ENCODE data around the gene TAGLN3.
A peak's percentile ranks its signal among the peaks of the same experiment; 100 is the strongest.

Gene TAGLN3

DNA sequence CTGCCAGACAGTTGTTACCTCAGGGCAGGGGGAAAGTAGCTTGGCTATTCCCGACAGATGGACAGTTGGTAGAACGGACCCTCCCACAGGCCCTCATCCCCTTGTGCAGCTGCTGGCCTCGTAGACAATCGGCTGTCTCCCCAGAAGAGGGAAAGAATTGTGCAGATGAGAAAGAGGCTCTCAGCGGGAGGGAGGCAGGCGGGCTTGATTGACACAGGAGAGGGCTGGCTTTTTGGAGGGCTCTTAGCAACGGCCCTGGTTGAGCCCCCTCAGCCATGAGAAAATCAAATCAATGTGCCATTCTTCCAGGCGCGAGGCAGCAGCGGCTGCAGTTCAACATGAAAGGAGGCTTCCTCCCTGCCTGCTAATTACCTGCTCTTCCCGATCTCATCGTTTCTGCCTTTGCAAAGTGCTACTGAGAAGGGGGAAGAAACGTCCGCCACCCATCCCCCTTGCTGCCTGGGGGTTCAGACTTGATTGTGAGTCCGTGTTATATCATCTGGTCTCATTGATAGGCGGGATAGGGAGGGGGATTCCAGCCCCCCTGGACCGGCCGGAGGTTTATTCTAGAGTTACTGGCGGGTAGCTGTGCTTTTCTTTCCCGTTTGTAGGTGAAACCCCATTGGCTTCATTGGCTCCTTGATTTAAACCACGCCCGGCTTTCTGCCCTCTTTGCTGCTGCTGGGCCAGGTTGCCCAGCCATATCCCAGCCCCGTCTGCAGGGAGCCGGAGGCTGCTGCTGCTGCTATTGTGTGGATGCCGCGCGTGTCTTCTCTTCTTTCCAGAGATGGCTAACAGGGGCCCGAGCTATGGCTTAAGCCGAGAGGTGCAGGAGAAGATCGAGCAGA, at the start of gene TAGLN3:
Gene TAGLN3, plus strand, starts transcription at position 287 of the 848 bp plus-strand sequence. Its CDS starts 501 bp downstream, at position 788.
- TF ChIP-seq POLR2A (IDR thresholded peaks at IDR 0.05; ENCODE audit: low read depth, low read length), result no peak
- no peak for FAIRE-seq
- DNase-seq (ENCODE audit: insufficient read length, low spot score), result no peak

DNA sequence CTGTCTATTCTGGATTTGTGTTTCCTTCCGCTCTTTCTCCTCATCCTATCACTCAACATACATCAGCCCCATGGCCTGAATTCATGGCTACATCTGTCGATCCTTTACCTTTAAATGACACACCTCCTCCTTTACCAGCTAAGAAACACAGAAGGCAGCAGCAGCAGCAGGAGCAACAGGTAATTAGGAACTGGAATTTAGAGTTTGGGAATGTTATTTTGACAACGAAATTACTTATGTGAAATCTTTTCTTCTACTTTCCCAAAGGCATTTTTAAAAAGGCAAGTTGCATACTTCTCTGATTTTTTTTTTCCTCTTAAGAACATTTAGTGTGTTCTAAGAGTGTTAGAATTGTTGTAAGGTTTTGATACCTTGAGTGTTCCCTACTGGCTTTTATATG, 49.0 kb upstream of the TAGLN3 start:
- TF ChIP-seq POLR2A (IDR thresholded peaks at IDR 0.05; ENCODE audit: low read depth, low read length), result no peak
- no peak for FAIRE-seq
- DNase-seq (ENCODE audit: insufficient read length, low spot score), result no peak

DNA sequence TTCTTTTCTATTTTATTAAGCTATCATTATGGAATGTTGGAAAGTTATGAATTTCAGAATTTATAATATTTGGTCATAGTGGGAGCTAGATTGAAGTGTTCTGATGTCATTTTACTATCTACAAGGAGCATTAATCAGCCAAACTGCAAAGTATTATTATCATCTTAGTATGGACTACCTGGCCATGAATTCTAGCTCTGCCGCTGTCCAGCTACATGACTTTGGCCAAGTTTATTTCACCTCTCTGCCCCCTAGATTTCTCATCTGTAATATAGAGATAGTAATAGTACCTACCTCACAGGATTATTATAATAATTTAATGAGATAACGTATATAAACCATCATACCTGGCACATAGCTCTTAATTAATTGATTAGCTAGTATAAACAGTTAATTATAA, 47.7 kb upstream of the TAGLN3 start:
- no peak for TF ChIP-seq POLR2A (IDR thresholded peaks at IDR 0.05; ENCODE audit: low read depth, low read length)
- FAIRE-seq (no peak), DNase-seq (ENCODE audit: insufficient read length, low spot score) (no peak)

DNA sequence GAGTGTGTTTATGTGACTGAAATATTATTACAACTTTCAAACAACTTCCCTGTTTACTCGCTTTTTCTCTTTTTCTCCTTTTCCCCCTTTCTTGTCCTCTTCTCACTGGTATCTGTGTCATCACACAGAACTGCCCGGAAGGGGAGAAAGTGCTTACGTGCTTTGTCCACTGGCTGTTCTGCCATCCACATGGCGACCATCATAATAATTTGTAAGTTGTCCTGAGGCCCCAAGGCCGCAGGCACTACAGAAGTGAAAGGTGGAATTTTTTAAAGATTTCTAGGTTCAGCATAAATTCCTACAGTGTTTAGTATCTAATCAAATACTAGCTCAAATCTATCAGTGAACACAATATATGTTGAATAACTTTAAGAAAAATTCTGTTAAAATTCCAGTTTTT, 46.6 kb upstream of the TAGLN3 start:
- TF ChIP-seq POLR2A (IDR thresholded peaks at IDR 0.05; ENCODE audit: low read depth, low read length), result no peak
- DNase-seq (ENCODE audit: insufficient read length, low spot score) (no peak), FAIRE-seq (no peak)

DNA sequence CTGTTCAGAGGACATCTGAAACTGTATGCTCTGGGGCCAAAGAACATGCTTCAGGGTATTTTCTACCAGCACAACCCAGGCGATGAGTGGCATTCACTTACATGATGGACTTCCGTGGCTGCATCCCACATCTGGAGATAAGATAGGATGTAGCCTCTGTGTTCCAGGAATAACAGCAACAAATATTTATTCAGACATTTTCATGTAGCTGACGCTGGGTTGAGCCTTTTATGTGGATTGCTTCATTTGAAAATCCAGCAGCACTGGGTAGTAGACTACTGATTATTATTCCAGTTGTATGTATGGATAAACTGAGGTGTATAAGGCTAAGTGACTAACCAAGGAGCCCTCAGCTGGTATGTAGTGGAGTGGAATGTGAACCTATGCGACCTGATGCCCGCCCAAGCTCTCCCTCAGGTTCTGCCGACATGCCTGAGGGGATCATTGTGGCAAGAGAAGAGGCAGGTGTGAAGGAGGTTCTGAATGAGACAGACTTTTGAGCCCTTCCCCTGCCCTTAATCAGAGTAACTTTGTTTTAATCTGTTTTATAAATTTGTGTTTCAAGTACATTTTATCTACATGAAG, 45.8 kb upstream of the TAGLN3 start:
- no peak for DNase-seq (ENCODE audit: insufficient read length, low spot score)
- FAIRE-seq, result no peak
- no peak for TF ChIP-seq POLR2A (IDR thresholded peaks at IDR 0.05; ENCODE audit: low read depth, low read length)

DNA sequence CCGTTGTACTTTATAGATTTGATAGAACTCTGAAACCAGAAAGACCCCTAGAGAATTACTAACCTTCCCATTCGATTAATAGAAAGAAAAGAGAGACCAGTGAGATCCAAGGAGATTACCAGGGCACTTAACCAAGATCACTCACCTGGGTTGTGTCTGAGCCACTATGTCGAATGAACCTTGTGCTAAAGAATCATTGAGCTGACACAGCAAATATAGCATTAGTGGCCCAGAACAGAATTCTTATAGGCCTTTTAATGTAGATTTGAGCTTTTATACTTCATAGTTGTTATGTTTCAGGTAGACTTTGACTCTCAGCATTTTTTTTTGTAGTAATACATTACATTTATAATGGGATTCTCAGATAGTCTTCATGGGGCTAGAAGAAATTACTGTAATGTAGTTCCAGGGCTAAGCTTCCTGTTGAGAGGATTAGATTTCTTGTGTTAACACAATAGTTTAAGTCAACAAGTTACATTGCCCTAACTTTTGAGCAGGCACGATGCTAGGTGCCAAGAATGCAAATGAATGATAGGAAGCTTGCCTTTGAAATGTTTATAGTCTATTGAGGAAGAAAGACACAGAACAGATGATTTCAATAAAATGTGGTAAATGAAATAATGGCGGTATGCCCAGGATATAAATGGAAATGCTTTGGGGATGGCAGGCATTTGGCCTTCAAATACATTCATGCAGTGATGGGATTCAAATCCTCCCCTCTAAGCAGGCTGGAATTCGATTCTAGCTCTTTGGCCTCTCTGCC, 44.3 kb upstream of the TAGLN3 start:
- DNase-seq (ENCODE audit: insufficient read length, low spot score) (no peak), FAIRE-seq (no peak)
- no peak for TF ChIP-seq POLR2A (IDR thresholded peaks at IDR 0.05; ENCODE audit: low read depth, low read length)

DNA sequence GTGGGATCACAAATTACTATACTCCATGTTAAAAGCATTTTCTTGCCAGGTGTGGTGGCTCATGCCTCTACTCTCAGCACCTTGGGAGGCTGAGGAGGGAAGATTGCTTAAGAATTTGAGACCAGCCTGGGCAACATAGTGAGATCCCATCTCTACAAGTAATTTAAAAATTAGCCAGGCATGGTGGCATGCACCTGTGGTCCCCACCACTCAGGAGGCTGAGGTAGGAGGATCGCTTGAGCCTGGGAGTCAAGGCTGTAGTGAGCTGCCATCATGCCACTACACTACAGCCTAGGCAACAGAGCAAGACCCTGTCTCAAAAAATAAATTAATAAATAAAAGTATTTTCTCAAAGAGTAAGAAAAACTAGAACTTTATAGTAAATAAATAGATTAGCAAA, 42.8 kb upstream of the TAGLN3 start:
- DNase-seq (ENCODE audit: insufficient read length, low spot score) (no peak), FAIRE-seq (no peak)
- no peak for TF ChIP-seq POLR2A (IDR thresholded peaks at IDR 0.05; ENCODE audit: low read depth, low read length)

DNA sequence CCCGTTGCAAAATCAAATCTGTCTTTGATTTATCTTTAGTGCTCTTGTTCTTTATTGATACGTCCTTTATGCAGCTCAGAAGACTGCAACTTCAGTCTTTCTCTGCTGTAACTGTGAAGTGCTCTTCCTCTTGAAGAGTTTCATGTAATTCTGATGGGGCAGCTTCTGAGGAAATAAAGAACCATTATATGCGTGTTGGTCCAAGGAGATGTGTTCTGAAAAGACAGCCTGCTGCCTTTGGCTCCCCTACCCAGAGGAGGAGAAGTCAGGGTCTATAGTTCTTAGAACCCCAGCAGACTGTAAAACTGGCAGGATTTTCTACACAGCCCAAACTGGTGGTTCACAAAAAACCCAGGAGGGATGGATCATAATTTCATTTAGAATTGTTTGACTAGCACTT, 42.3 kb upstream of the TAGLN3 start:
- TF ChIP-seq POLR2A (IDR thresholded peaks at IDR 0.05; ENCODE audit: low read depth, low read length), result no peak
- no peak for FAIRE-seq
- no peak for DNase-seq (ENCODE audit: insufficient read length, low spot score)

DNA sequence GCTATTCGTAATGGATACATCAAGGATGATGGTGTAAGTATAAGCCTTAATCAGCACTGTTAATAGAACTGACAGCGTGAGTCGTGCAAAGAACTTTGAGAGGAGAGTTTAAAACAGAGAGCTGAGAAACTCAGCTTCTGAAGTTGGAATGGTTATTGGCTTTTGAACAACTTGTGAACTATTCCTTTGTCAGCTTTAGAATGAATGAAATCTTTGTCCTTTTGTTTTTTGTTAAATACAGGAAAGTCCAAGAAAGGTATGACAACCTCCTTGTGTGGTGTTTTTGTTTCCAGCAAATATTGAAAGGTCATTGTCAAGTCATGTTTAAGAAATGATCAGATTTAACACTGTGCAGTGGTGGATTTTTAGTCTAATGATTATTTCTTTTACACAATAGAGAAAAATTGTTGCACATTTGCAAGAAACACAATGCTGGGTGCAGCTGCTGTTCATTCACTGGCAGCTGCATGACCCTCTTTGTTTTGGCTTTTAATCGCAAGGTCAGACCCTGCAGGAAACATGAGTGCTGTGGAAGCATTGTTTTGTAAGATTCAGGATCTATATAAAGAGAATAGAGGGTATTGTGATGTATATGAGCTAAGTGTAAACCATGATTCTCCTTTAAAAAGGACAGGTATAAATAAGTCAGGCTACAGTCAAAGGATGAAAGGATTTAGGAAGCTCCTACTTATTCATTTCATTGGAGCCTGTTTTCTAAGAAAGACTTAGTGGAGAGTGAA, 41.6 kb upstream of the TAGLN3 start:
- peak; percentile 81 for FAIRE-seq
- no peak for TF ChIP-seq POLR2A (IDR thresholded peaks at IDR 0.05; ENCODE audit: low read depth, low read length)
- no peak for DNase-seq (ENCODE audit: insufficient read length, low spot score)

DNA sequence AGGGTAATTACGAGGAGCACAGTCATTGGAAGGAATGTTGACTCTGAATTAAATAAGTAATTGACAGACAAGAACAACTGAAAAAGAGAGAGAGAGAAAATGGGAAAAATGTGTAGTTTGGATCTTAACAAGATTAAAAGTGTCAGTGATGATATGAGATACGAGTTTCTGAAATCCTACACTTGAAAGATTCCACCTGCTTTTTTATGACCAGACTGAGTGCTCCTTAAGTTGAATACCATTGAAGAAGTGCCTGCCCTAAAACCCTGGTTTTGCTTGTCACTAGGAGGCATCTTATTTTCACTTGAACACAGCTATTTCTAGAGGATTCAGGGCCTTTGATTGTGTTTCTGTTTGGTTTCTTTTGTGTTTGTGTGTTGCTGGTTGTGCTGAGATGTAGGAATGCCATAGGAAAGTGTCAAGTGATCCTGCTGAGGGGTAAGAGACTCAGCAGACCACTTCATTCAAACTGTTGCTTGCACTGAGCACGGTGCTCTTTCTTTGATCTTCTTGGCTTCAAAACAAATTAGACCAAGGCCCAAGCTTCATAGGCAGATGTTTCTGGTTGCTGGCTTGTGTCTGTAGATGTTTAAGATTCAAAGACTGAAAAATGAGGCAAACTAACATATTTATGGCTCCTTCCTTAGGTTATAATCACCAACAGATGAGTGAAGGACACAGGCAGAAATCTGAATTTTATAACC, 37.1 kb upstream of the TAGLN3 start:
- FAIRE-seq (peak; percentile 82), DNase-seq (ENCODE audit: insufficient read length, low spot score) (no peak)
- TF ChIP-seq POLR2A (IDR thresholded peaks at IDR 0.05; ENCODE audit: low read depth, low read length), result no peak

DNA sequence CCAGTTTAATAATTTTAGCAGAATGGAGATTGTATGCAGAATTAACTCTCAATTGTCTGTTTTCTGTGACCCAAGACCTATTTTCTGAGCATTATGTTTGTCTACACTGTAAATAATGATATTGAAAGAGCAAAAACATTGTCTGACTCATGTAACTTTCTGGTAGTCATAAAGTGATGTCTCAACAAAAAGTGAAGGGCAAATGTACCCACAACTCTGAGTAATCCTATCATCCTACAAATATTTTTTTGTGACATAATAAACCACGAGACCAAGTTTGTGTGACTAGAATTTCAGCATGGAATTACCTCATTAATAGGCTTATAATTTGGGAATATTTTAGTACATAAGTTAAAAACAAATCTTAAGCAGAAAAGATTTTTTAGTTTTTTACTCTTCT, 35.3 kb upstream of the TAGLN3 start:
- FAIRE-seq, result peak; percentile 88
- no peak for DNase-seq (ENCODE audit: insufficient read length, low spot score)
- TF ChIP-seq POLR2A (IDR thresholded peaks at IDR 0.05; ENCODE audit: low read depth, low read length), result no peak

DNA sequence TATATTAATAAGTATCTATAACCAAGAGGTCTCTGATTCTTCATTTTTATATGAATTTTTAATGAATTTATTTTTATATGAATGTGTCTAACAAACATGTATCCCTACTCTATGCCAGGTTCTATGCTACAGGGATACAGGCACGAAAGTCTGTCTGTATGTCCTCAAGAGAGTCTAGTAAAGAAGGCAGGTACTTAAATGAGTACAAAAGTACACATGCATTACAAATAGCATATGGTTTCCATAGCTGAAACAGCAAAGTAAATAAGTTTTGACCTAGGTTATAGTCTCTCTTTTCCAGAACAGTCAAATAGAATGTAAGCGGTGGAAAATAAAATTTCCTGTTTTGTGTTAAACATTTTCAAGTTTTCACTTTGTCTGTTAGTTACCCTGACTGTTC, 33.2 kb upstream of the TAGLN3 start:
- DNase-seq (ENCODE audit: insufficient read length, low spot score) (no peak), FAIRE-seq (peak; percentile 33)
- no peak for TF ChIP-seq POLR2A (IDR thresholded peaks at IDR 0.05; ENCODE audit: low read depth, low read length)

DNA sequence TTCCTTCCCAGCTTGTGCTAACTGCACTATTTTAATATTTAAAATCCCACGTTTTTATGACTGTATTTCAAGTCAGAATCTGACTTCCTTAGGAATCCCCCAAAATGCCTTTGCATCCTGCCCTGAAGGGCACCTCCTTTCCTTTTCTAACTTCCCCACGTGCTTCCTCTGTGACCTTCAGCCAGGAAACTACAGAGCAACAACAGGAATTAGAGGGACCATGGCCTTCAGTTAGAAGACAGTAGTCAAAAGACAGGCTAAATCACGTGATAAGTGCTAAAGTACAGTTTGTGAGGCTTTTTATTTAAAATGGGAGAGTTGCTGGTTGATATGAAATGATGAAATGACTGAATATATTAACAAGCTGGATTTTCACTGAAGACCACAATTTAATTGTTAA, 31.7 kb upstream of the TAGLN3 start:
- no peak for TF ChIP-seq POLR2A (IDR thresholded peaks at IDR 0.05; ENCODE audit: low read depth, low read length)
- DNase-seq (ENCODE audit: insufficient read length, low spot score) (no peak), FAIRE-seq (peak; percentile 33)
